Medulla oblongata (tissue), 1 donor: ENCODE results near the gene ADAMTSL1.

Experiments
- DNase-seq: peaks from one replicate; pipeline ENCODE4 v3.0.0-alpha.2; 2015; ENCODE audit errors: extremely low spot score

ADAMTSL1 gene

DNA sequence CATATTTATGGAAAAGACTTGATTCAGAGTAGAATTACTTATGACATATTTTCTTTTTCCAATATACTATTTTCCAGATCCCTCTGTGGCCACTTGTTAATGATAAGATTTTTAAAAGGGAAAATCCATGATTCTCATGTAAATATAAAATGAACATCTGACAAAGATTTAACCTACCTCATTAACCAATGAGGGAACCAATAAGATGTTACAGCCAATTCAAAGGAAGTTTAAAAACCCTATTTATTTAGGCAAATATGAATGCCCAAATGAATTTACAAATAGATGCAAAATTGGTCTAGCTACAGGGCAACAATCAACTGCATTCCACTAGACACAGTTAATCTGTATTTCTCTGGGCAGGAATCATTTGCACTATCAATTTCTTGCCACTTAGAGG lies 226.8 kb downstream of the ADAMTSL1 start:
- DNase-seq = no peak

DNA sequence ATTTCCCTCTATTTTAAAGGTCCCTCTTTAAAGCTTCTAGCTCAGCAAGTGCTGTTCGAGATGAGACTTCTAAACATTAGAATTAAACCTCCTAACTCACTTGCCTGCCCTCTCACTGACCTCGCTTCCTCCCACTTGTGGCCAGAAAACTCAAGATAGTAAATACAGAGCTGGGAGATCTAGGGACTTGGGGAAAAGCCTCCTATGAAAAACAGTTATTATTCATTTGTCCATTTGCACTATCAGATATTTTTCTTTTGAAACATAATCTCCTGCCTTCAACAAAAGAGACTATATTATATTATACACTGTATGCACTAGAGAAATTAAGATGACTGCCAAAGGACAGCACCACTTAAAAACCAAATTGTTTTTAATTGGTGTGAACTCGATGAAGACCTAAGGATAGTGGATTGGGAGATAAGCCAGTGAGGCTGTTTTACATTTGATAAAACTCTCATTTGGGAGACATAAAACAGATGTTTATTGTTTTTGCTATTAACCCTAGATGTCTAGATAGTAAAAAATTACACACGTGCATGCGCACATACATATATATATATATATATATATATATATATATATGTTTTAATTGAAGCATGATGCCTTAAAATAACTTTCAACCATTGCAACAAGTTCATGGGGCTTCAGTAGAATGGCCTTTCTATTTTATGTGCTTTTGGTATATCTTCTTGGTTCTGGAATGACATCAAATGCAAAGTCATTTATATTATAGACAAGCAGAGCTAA lies 229.4 kb downstream of the ADAMTSL1 start:
- DNase-seq = no peak

DNA sequence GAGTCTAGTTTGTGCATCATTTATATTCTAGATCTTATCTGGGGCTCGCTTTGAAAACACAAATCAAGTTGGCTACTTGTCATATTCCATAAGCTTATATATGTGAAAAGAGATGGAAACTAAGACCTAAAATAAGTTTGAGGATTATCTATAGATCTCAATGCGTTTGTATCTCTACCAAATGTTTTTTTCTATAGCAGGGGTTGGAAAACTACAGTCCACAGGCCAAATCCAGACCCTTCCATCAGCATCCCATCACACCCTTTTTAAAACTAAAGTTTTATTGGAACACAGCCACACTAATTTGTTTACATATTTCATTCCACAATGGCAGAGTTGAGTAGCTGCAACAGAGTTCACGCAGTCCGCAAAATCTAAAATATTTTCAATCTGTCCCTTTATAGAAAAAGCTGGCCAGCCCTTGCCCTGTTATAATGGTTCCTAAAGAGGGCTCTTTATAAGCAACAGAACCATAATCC lies 230.0 kb downstream of the ADAMTSL1 start:
- no peak for DNase-seq

- DNase-seq = no peak
Observed at GRCh38 chr9:18705796-18706392, 231.9 kb downstream of the ADAMTSL1 start.

DNA sequence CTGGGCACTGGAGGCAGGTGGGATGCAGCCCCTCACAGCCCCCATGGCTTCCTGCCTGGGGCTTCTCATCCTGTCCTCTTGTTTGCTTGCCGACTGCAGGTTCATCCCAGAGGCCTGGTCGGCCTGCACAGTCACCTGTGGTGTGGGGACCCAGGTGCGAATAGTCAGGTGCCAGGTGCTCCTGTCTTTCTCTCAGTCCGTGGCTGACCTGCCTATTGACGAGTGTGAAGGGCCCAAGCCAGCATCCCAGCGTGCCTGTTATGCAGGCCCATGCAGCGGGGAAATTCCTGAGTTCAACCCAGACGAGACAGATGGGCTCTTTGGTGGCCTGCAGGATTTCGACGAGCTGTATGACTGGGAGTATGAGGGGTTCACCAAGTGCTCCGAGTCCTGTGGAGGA lies 232.7 kb downstream of the ADAMTSL1 start:
- no peak for DNase-seq

DNA sequence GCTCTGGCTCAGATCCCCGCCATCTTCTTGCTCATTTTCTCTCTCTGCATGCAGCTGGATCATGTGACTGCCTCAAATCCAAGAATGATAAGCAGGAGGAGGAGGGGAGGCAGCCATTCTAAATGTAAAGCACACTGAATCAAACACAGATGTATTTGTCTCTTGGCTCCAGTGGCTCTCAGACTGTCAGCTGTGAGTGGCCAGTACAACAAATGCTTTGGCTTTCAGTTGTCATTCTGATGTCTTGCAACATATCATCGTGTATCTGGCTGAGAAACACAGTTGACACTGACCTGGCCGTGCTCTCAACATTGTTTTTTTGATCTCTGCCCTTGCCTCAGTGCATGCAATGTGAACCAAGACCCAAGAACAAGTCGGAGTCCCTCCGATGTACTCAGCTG lies 233.1 kb downstream of the ADAMTSL1 start:
- peak; percentile 40 for DNase-seq

GRCh38 chr9:18707489-18708205 lies 233.7 kb downstream of the ADAMTSL1 start:
- peak; percentile 23 for DNase-seq

DNA sequence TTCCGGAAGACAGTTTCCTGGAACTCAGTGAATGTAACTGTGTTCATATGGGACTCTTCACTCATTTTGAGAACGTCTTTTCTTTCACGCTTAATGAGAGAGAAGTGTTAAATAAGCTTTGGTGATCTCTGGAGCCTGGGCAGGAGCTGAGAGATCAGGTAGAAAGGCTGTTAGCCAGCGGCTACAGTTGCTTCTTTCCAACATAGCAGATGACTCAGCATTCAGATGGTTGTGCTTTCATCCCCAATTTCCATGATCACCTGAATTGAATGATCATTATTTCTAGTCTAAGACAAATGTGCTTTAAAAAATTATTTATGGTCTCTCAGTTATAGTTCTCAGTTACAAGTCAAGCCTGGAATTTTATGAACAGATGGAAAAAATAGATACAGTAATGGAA lies 234.5 kb downstream of the ADAMTSL1 start:
- no peak for DNase-seq

DNA sequence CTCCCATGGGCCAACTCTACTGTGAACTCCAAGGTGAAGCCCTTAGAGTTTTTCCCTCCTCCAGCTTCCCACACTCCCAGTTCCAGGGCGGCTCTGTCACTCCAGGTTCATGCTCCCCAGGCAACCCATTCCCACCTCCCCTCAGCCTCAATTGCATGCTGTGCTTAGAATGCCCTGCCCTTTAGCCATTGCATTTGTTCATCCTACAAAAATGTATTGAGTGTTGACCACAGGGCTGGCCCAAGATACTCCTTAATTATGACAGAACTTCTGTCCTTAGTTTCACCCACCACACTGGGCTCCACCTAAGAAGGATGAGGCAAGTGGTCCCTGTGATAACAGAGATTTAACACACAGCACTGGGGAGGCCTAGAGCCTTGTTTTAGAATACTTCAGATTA lies 236.1 kb downstream of the ADAMTSL1 start:
- no peak for DNase-seq

GRCh38 chr9:18717759-18718158 lies 243.8 kb downstream of the ADAMTSL1 start:
- no peak for DNase-seq

- no peak for DNase-seq
Observed at GRCh38 chr9:18718393-18718792, 244.4 kb downstream of the ADAMTSL1 start.

DNA sequence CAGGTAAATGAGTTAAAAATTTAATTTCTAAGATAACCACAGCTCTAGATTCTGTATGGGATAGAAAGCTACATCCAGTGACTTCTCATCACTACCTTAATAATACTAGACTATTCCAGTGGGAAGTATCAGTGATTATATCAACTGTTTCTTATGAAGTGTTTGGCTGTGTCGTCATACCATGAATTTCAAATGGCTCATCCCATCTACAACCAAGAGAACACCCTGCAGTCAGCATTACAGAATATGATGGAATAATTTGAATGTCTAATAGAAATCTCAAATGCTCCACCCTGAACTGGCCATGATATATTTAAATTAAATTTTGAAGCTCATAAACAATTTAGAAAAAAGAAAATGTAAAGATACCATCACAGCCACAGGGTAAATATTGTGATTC lies 245.0 kb downstream of the ADAMTSL1 start:
- no peak for DNase-seq

- no peak for DNase-seq
Observed at GRCh38 chr9:18720691-18721090, 246.7 kb downstream of the ADAMTSL1 start.

DNA sequence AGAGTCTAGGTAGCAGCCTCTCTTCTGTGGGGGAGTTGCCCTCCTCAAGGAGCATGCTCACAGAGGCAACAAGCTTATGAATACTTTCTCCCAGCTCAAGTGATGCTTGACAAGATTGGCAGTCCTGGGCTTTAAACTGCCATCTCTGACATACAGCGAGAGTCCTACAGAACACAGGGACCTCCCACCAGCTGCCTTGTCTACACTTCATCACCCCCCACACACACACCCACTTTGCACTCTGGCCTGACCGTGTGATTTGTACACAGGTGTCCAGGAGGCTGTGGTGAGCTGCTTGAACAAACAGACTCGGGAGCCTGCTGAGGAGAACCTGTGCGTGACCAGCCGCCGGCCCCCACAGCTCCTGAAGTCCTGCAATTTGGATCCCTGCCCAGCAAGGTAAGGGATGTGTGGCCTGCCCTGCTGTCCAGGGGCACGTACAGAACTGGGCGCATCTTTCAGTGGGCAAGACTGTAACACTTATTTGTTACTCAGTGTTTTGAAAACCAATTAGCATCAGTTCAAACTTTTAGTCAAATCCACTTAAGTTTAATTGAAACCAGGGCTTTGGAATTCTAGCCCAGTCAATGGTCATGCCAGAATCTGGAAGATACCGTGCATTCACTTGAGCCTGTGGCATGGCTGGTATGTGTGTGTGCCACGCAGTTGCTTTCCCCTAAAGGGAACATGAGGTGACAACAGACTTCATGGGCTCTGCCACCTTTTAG lies 247.5 kb downstream of the ADAMTSL1 start:
- no peak for DNase-seq

DNA sequence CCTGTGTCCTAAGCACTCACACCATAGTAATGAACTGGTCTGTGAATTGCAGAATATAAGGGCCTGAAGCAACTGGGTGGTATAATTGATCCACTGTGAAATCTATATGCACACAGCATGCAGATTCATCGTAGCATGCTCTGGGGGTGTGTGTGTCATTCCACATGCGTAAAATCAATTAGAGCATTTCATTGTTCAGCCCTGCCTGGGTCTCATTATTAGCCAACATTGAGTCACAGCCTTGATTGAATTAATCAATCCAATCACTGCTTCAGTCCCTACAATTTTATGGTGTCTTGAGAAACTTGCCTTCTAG lies 248.0 kb downstream of the ADAMTSL1 start:
- DNase-seq = no peak

GRCh38 chr9:18722882-18723281 lies 248.9 kb downstream of the ADAMTSL1 start:
- DNase-seq = no peak

GRCh38 chr9:18723366-18723765 lies 249.4 kb downstream of the ADAMTSL1 start:
- DNase-seq = no peak

- no peak for DNase-seq
Observed at GRCh38 chr9:18726546-18726945, 252.6 kb downstream of the ADAMTSL1 start.

DNA sequence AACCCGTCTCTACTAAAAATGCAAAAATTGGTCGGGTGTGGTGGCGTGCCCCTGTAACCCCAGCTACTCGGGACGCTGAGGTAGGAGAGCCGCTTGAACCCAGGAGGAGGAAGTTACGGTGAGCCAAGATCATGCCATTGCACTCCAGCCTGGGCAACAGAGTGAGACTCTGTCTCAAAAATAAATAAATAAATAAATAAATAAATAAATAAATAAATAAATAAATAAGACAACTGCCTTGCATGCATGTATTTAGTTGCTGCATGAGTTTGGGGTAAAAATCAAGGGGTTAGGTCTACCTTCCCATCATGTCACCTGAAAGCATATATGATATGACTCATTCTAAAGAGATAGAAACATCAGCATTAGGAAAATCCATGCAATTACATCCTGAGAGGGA lies 254.0 kb downstream of the ADAMTSL1 start:
- no peak for DNase-seq

DNA sequence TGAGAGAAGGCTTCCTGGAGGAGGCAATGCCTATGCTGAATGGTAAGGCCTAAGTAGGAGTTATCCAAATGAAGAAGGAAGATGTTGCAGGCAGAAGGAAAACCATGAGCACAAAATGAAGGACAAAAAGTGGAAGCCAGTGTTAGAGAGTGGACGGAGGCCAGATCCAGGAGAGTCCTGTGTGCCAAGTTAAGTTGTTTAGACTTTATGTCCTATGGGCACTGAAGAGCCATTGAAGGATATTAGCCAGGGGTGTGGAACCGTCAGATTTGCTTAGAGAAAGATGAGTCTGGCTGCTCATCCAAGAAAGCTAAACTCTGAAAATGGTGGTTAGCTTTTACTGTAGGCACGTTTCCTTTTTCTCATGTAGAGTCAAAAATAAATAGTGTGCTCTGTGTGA lies 254.7 kb downstream of the ADAMTSL1 start:
- DNase-seq = no peak

GRCh38 chr9:18730241-18730640 lies 256.3 kb downstream of the ADAMTSL1 start:
- DNase-seq = no peak

DNA sequence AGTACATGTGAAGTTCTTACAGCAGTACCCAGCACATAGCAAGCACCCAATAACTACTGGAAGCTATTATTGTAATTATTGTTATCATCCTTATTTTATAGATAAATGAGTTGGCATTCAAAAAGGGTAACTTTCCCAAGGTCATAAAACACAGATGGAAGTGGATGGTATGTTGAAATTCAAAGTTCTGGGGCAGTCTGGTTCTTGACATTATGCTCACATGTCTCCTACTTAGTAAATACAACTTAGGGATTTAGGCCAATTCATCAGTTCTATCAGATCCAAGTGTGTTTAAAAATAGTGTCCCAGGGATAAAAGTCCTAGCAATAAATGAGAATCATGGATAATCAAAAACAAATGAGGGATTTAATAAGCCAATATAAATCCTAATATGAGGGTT lies 265.2 kb downstream of the ADAMTSL1 start:
- DNase-seq = no peak
